DOHH2 (cell line): ENCODE measurements around the gene TIMM23.

Experiments used
- H3F3A ChIP-seq: fragments of 200-600 bp; sonication (generic), shearing (Covaris generic); 2 replicates; pipeline ENCODE4 v1.6.0; 2016; ENCODE audit warnings: antibody characterized with exemption, mild to moderate bottlenecking; ENCODE audit not compliant: control insufficient read depth, insufficient read depth
- H3K27ac ChIP-seq: fragments of 200-600 bp; sonication (generic); 2 replicates; pipeline ENCODE4 v1.5.1; 2014; ENCODE audit warnings: low read depth, mild to moderate bottlenecking, low read length, moderate library complexity
- H3K27me3 ChIP-seq: fragments of 200-600 bp; sonication (generic); 2 replicates; pipeline ENCODE4 v1.6.1; 2014; ENCODE audit warnings: mild to moderate bottlenecking, low read length, mixed read lengths; ENCODE audit not compliant: control insufficient read depth
- H3K36me3 ChIP-seq: fragments of 200-600 bp; sonication (generic); 2 replicates; pipeline ENCODE4 v1.6.1; 2014; ENCODE audit warnings: mild to moderate bottlenecking, low read length, moderate library complexity, mixed read lengths; ENCODE audit not compliant: control insufficient read depth
- H3K4me1 ChIP-seq: fragments of 200-600 bp; sonication (generic); 2 replicates; pipeline ENCODE4 v1.6.1; 2014; ENCODE audit warnings: mild to moderate bottlenecking, low read length, mixed read lengths; ENCODE audit not compliant: control insufficient read depth
- H3K4me2 ChIP-seq: fragments of 200-600 bp; sonication (generic); 2 replicates; pipeline ENCODE4 v1.6.0; 2014; ENCODE audit warnings: mild to moderate bottlenecking, low read length, moderate library complexity
- H3K4me3 ChIP-seq: fragments of 200-600 bp; sonication (generic); 2 replicates; pipeline ENCODE4 v1.5.1; 2014; ENCODE audit warnings: mild to moderate bottlenecking, low read length, mixed read lengths
- H3K79me2 ChIP-seq: fragments of 200-600 bp; sonication (generic); 2 replicates; pipeline ENCODE4 v1.6.1; 2014; ENCODE audit warnings: mild to moderate bottlenecking, low read length, mixed read lengths; ENCODE audit not compliant: control insufficient read depth
- H3K9me2 ChIP-seq: fragments of 200-600 bp; sonication (generic); replicated peaks from 2 replicates; pipeline ENCODE4 v1.6.1; 2014; ENCODE audit warnings: mild to moderate bottlenecking, low read length, mixed read lengths; ENCODE audit not compliant: control insufficient read depth
- H3K9me3 ChIP-seq: fragments of 200-600 bp; sonication (generic); 2 replicates; pipeline ENCODE4 v1.6.1; 2014; ENCODE audit warnings: antibody characterized with exemption, low read length, mixed read lengths; ENCODE audit not compliant: control insufficient read depth, insufficient read depth
- H4K20me1 ChIP-seq: fragments of 200-600 bp; sonication (generic); 2 replicates; pipeline ENCODE4 v1.6.0; 2014; ENCODE audit warnings: low read depth, mild to moderate bottlenecking, antibody characterized with exemption, low read length, moderate library complexity; ENCODE audit not compliant: control insufficient read depth, insufficient read depth
- EZH2phosphoT487 ChIP-seq: fragments of 200-600 bp; sonication (generic); IDR thresholded peaks from 2 replicates; pipeline ENCODE4 v1.6.1; 2017; ENCODE audit warnings: borderline replicate concordance, mild to moderate bottlenecking, antibody characterized with exemption, low read length, moderate library complexity, mixed read lengths
- TF ChIP-seq, protein P1 (sequence below): fragments of 200-600 bp; sonication (generic); IDR thresholded peaks from one replicate; pipeline ENCODE4 v1.5.1; 2014; ENCODE audit warnings: antibody characterized with exemption, mild to moderate bottlenecking, low read depth, low read length; ENCODE audit not compliant: poor library complexity, severe bottlenecking

Gene TIMM23

DNA sequence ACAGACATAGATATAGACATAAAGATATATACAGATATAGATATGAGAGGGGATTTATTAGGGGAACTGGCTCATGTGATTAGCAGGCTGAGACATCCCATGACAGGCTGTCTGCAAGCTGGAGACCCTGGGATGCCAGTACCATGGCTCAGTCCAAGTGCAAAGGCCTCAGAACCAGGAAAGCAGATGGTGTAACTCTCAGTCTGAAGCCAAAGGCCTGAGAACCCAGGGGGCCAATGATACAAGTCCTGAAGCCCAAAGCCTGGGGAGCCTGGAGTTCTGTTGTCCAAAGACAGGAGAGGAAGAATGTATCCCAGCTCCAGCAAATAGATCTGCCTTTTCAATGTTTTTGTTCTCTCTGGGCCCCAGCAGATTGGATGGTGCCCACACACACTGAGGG, 52.7 kb downstream of the TIMM23 start:
- peaks cover 50% of the 10 kb centered on the region for H3K36me3 ChIP-seq
- H3K4me2 ChIP-seq = no peak overlapping the region
- H3K9me3 ChIP-seq = no peaks in the 10 kb centered on the region
- H3K27ac ChIP-seq = no peak overlapping the region
- H3K9me2 ChIP-seq = no peaks in the 10 kb centered on the region
- no peaks in the 10 kb centered on the region for H3K27me3 ChIP-seq
- no peak for TF ChIP-seq EZH2phosphoT487
- peaks cover 47% of the 10 kb centered on the region for H4K20me1 ChIP-seq
- peaks cover 100% of the 10 kb centered on the region for H3K79me2 ChIP-seq
- peaks cover 57% of the 10 kb centered on the region for H3K4me1 ChIP-seq
- peaks cover 3% of the 10 kb centered on the region; the same call in 1 of the 2 replicates for H3F3A ChIP-seq
- H3K4me3 ChIP-seq = no peak overlapping the region

DNA sequence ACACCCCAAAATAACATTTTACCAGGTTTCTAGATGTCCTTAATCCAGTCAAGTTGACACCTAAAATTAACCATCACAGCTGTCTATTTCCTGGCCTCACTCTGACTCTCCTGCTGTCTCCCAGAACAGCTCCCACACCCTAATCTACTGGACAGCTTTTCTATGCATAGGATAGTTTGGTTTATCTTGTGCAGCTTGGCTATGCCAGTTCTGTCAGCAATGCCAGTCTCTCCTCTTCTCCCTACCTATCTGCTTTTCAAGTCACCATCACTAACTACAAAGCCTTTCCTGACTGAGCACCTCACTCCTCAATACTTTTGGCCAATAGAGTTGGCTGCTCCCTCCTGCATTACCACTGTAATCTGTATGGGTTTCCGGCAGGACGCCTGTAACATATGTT, 53.1 kb downstream of the TIMM23 start:
- H3K36me3 ChIP-seq = peaks cover 54% of the 10 kb centered on the region
- no peaks in the 10 kb centered on the region for H3K9me3 ChIP-seq
- peaks cover 42% of the 10 kb centered on the region for H4K20me1 ChIP-seq
- H3K27me3 ChIP-seq = no peaks in the 10 kb centered on the region
- H3F3A ChIP-seq = peaks cover 3% of the 10 kb centered on the region; the same call in 1 of the 2 replicates
- peaks cover 100% of the 10 kb centered on the region for H3K79me2 ChIP-seq
- no peak overlapping the region for H3K27ac ChIP-seq
- H3K4me1 ChIP-seq = peaks cover 53% of the 10 kb centered on the region
- H3K9me2 ChIP-seq = no peaks in the 10 kb centered on the region
- H3K4me3 ChIP-seq = no peak overlapping the region
- TF ChIP-seq, protein P1, sequence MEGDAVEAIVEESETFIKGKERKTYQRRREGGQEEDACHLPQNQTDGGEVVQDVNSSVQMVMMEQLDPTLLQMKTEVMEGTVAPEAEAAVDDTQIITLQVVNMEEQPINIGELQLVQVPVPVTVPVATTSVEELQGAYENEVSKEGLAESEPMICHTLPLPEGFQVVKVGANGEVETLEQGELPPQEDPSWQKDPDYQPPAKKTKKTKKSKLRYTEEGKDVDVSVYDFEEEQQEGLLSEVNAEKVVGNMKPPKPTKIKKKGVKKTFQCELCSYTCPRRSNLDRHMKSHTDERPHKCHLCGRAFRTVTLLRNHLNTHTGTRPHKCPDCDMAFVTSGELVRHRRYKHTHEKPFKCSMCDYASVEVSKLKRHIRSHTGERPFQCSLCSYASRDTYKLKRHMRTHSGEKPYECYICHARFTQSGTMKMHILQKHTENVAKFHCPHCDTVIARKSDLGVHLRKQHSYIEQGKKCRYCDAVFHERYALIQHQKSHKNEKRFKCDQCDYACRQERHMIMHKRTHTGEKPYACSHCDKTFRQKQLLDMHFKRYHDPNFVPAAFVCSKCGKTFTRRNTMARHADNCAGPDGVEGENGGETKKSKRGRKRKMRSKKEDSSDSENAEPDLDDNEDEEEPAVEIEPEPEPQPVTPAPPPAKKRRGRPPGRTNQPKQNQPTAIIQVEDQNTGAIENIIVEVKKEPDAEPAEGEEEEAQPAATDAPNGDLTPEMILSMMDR = no peak
- no peak for TF ChIP-seq EZH2phosphoT487
- H3K4me2 ChIP-seq = no peak overlapping the region

DNA sequence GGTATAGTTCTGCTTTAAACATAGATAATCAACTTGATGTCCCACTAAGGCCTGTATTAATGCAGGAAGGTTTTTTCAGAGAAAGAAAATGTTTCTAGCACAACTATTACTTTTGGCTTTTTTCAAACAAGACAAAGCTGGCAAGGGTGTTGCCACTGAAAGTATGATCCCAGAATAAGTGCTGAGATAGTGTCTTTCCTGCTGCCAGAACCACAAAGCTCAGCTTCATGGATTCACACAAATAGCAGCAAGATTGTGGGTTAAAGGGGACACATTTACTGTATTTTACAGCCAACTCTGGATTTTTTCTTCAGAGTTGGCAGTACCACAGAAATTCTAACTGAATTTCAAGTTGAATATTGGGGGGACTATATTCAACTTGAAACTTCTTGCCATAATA, 53.8 kb downstream of the TIMM23 start:
- Histone ChIP-seq H3K79me2 (peaks cover 95% of the 10 kb centered on the region), H3K4me3 (no peak overlapping the region), H3K36me3 (peaks cover 54% of the 10 kb centered on the region), H3K4me2 (no peak overlapping the region), H3K9me3 (no peaks in the 10 kb centered on the region), H3F3A (peaks cover 3% of the 10 kb centered on the region; the same call in 1 of the 2 replicates), H3K27ac (no peak overlapping the region), H3K4me1 (peaks cover 51% of the 10 kb centered on the region), H3K9me2 (no peaks in the 10 kb centered on the region), H4K20me1 (peaks cover 42% of the 10 kb centered on the region), H3K27me3 (no peaks in the 10 kb centered on the region)
- TF ChIP-seq, protein P1 = no peak
- TF ChIP-seq EZH2phosphoT487 = no peak

DNA sequence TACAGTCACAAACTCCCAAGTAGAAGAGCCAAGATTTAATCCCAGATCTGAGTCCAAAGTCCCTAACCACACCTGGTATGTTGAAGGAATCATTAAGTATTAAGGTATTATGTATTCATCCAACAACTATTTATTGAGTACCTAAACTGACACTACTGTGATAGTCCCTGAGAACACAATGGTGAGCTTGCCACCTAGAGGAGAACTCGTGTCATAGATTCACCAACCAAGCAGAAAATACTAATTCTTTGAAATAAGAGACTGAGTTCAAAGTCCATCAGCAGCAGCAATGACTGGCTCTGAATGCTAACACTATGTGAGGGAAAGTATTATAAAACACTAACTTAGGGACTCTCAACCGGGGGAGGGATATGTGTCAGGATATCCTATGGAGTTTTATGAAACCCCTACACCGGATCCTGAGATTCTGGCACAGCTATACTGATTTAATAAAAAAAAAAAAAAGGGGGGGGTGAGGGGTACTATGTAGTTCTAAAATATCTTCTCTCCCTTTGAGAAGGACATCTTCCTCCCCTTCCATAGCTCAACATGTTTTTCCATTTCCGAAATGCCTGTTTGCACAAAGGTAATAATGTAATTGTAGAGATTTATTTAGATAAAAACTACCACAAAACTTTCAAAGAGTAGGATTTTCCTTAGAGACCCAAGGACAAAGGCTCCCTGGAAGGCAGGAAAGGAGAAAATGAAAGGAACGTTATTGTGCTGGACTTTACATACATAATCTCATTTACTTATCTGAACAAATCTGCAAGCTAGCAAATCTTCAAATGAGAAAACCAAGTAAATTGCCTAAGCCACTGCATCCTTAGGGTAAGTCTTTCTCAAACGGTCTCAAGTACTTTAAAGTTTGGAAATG, 56.5 kb downstream of the TIMM23 start:
- Histone ChIP-seq H3K27me3 (no peaks in the 10 kb centered on the region), H3K9me3 (no peaks in the 10 kb centered on the region), H3K9me2 (no peaks in the 10 kb centered on the region), H3K27ac (peak overlapping the region; percentile 59; the same call in 1 of the 2 replicates), H4K20me1 (peaks cover 36% of the 10 kb centered on the region), H3K4me3 (peak overlapping the region; percentile 95), H3K36me3 (peaks cover 48% of the 10 kb centered on the region), H3K4me1 (peaks cover 34% of the 10 kb centered on the region), H3K79me2 (peaks cover 67% of the 10 kb centered on the region), H3F3A (peaks cover 3% of the 10 kb centered on the region; the same call in 1 of the 2 replicates), H3K4me2 (peak overlapping the region; percentile 90)
- TF ChIP-seq EZH2phosphoT487 = no peak
- TF ChIP-seq, protein P1 = peak; percentile 77
